Hepatocyte (in vitro differentiated cells): ENCODE results near the gene SART1. TPM values are rescaled to one million over a fixed set of nuclear protein-coding genes. Genes with fewer than 3 reads are reported as not detected.

Experiments
- DNase-seq: peaks from one replicate; pipeline ENCODE4 v3.0.0-alpha.2; 2016; ENCODE audit warnings: low spot score
- H2AFZ ChIP-seq: fragments of 200-600 bp; sonication (generic); 2 replicates; pipeline ENCODE4 v1.6.0; 2016; ENCODE audit warnings: antibody characterized with exemption, mild to moderate bottlenecking
- H3K27ac ChIP-seq: fragments of 200-600 bp; sonication (generic); 2 replicates; pipeline ENCODE4 v1.5.1; 2016; ENCODE audit warnings: mild to moderate bottlenecking
- H3K27me3 ChIP-seq: fragments of 200-600 bp; sonication (generic); 2 replicates; pipeline ENCODE4 v1.6.1; 2016
- H3K36me3 ChIP-seq: fragments of 200-600 bp; sonication (generic); replicated peaks from 2 replicates; pipeline ENCODE4 v1.5.1; 2016; ENCODE audit warnings: low read depth; ENCODE audit not compliant: insufficient read depth
- H3K4me1 ChIP-seq: fragments of 200-600 bp; sonication (generic); 2 replicates; pipeline ENCODE4 v1.5.1; 2016; ENCODE audit warnings: mild to moderate bottlenecking, moderate library complexity; ENCODE audit not compliant: insufficient read depth
- H3K4me2 ChIP-seq: fragments of 200-600 bp; sonication (generic); 2 replicates; pipeline ENCODE4 v1.6.0; 2016
- H3K4me3 ChIP-seq: fragments of 200-600 bp; sonication (generic); 2 replicates; pipeline ENCODE4 v1.5.1; 2016; ENCODE audit warnings: mild to moderate bottlenecking
- H3K79me2 ChIP-seq: fragments of 200-600 bp; sonication (generic); 2 replicates; pipeline ENCODE4 v1.6.0; 2017; ENCODE audit warnings: mild to moderate bottlenecking
- H3K9me2 ChIP-seq: fragments of 200-600 bp; sonication (generic); replicated peaks from 2 replicates; pipeline ENCODE4 v1.6.0; 2017; ENCODE audit warnings: mild to moderate bottlenecking; ENCODE audit not compliant: insufficient read depth
- H3K9me3 ChIP-seq: fragments of 200-600 bp; sonication (generic); 2 replicates; pipeline ENCODE4 v1.5.1; 2016; ENCODE audit warnings: low read depth, mild to moderate bottlenecking
- H4K20me1 ChIP-seq: fragments of 200-600 bp; sonication (generic); 2 replicates; pipeline ENCODE4 v1.6.0; 2016; ENCODE audit warnings: mild to moderate bottlenecking; ENCODE audit not compliant: insufficient read depth, poor library complexity, severe bottlenecking
- EZH2 ChIP-seq: fragments of 200-600 bp; sonication (generic); IDR thresholded peaks from 2 replicates; pipeline ENCODE4 v1.6.1; 2016; ENCODE audit warnings: antibody characterized with exemption, mild to moderate bottlenecking, borderline replicate concordance
- EZH2phosphoT487 ChIP-seq: fragments of 200-600 bp; sonication (generic); IDR thresholded peaks from one replicate; pipeline ENCODE4 v1.6.1; 2018; ENCODE audit warnings: antibody characterized with exemption, mild to moderate bottlenecking, low read depth, moderate library complexity; ENCODE audit not compliant: unreplicated experiment, severe bottlenecking
- WGBS: methylation state at CpG from one replicate; pipeline ENCODE4 v1.1.6; 2016; ENCODE audit warnings: low lambda C conversion rate; ENCODE audit errors: missing lambda C conversion rate; 5-methylcytosine and 5-hydroxymethylcytosine counted together
- polyA plus RNA-seq: library from polyadenylated mRNA; unstranded; fragments of >200 nt; fragmentation: Nextera tagmentation; extraction: Ambion mirVana; gene quantifications from 2 replicates; pipeline ENCODE4 v1.2.1, GENCODE V29; 2016
- total RNA-seq: library from RNA; depleted of rRNA; stranded (reverse); fragments of >200 nt; gene quantifications from 2 replicates; pipeline ENCODE4 v1.2.3, GENCODE V29; 2014
- TF ChIP-seq, protein P1 (sequence below): fragments of 200-600 bp; sonication (generic); IDR thresholded peaks from 2 replicates; pipeline ENCODE4 v1.5.1; 2016; ENCODE audit warnings: antibody characterized with exemption, mild to moderate bottlenecking; ENCODE audit not compliant: poor library complexity

SART1 gene
- total and polyA plus RNA-seq, 2 experiments from 2014 or later, result 32.5 to 34.1 TPM

DNA sequence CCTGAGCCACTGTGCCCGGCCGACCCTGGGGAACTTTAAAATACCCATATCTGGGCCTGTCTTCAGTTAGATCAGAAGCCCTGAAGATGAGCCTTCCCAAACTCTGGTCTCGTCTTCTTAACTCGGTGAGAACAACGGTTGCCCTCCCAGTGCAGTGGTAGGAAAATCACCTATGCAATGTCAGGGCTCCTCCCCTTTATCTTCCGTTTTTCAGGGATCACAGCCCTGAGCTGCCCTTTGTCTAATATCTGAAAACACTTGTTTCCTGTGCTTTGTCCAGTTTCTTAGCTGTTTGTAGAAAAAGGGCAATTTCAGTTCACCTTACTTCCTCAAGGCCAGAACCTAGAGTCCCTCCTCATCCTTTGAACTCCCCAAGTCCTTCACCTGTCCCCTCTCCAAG is 32.9 kb upstream of the SART1 start:
- DNase-seq, result no peak
- Histone ChIP-seq H3K27me3 (no peaks in the 10 kb centered on the region), H3K4me1 (no peaks in the 10 kb centered on the region), H3K79me2 (no peaks in the 10 kb centered on the region), H3K9me3 (no peaks in the 10 kb centered on the region), H3K27ac (no peak overlapping the region), H3K36me3 (no peaks in the 10 kb centered on the region), H3K9me2 (no peaks in the 10 kb centered on the region), H3K4me2 (no peak overlapping the region), H3K4me3 (no peak overlapping the region), H2AFZ (no peak overlapping the region), H4K20me1 (no peaks in the 10 kb centered on the region)
- TF ChIP-seq EZH2phosphoT487, result no peak
- TF ChIP-seq, protein P1, sequence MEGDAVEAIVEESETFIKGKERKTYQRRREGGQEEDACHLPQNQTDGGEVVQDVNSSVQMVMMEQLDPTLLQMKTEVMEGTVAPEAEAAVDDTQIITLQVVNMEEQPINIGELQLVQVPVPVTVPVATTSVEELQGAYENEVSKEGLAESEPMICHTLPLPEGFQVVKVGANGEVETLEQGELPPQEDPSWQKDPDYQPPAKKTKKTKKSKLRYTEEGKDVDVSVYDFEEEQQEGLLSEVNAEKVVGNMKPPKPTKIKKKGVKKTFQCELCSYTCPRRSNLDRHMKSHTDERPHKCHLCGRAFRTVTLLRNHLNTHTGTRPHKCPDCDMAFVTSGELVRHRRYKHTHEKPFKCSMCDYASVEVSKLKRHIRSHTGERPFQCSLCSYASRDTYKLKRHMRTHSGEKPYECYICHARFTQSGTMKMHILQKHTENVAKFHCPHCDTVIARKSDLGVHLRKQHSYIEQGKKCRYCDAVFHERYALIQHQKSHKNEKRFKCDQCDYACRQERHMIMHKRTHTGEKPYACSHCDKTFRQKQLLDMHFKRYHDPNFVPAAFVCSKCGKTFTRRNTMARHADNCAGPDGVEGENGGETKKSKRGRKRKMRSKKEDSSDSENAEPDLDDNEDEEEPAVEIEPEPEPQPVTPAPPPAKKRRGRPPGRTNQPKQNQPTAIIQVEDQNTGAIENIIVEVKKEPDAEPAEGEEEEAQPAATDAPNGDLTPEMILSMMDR, result no peak
- WGBS, result 83% methylated on average over 6 of the region's 6 CpGs

GRCh38 chr11:65931773-65932557 is 29.6 kb upstream of the SART1 start:
- Histone ChIP-seq H3K4me3 (no peak overlapping the region), H3K4me1 (no peaks in the 10 kb centered on the region), H3K9me3 (no peaks in the 10 kb centered on the region), H3K4me2 (no peak overlapping the region), H3K27ac (no peak overlapping the region), H4K20me1 (no peaks in the 10 kb centered on the region), H3K9me2 (no peaks in the 10 kb centered on the region), H2AFZ (no peak overlapping the region), H3K27me3 (no peaks in the 10 kb centered on the region), H3K36me3 (no peaks in the 10 kb centered on the region), H3K79me2 (no peaks in the 10 kb centered on the region)
- no peak for DNase-seq
- 69% methylated on average over 13 of the region's 13 CpGs for WGBS
- TF ChIP-seq EZH2 (no peak), EZH2phosphoT487 (no peak)
- TF ChIP-seq, protein P1, result no peak

GRCh38 chr11:65932558-65932919 is 29.0 kb upstream of the SART1 start:
- H3K4me2 ChIP-seq, result no peak overlapping the region
- TF ChIP-seq EZH2phosphoT487, result no peak
- H2AFZ ChIP-seq, result no peak overlapping the region

DNA sequence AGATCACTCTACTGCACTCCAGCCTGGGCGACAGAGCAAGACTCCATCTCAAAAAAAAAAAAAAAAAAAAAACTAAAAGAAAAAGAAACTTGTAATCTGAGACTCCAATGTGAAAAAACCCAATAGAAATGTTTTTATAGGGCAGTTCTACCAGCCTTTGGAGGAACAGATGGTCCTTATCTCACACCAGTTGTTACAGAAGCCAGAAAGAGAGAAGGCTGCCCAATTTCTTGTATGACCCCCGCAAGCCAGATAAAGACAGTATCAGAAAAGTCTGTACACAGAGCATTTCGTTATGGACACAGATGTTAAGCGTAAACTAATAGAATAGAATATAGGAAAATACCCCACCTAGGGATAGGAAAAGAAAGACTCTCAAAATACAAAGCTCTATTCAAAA is 27.5 kb upstream of the SART1 start:
- H2AFZ ChIP-seq, result no peak overlapping the region
- no peak for DNase-seq
- H4K20me1 ChIP-seq, result no peaks in the 10 kb centered on the region
- H3K9me3 ChIP-seq, result no peaks in the 10 kb centered on the region
- no peaks in the 10 kb centered on the region for H3K79me2 ChIP-seq
- H3K27me3 ChIP-seq, result peaks cover 9% of the 10 kb centered on the region
- no peak overlapping the region for H3K27ac ChIP-seq
- no peaks in the 10 kb centered on the region for H3K4me1 ChIP-seq
- H3K4me2 ChIP-seq, result no peak overlapping the region
- no peaks in the 10 kb centered on the region for H3K9me2 ChIP-seq
- TF ChIP-seq, protein P1, result no peak
- TF ChIP-seq EZH2 (no peak), EZH2phosphoT487 (no peak)
- WGBS, result 61% methylated on average over 4 of the region's 4 CpGs
- H3K36me3 ChIP-seq, result no peaks in the 10 kb centered on the region
- no peak overlapping the region for H3K4me3 ChIP-seq

More at GRCh38 chr11:65932558-65932919, 29.0 kb upstream of the SART1 start:
- H3K4me3 ChIP-seq, result no peak overlapping the region
- DNase-seq, result no peak
- whole genome bisulfite sequencing, result 44% methylated on average over 9 of the region's 9 CpGs
- H3K27me3 ChIP-seq, result peaks cover 2% of the 10 kb centered on the region
- no peaks in the 10 kb centered on the region for H3K9me3 ChIP-seq
- H3K9me2 ChIP-seq, result no peaks in the 10 kb centered on the region
- no peak overlapping the region for H3K27ac ChIP-seq
- H4K20me1 ChIP-seq, result no peaks in the 10 kb centered on the region
- no peaks in the 10 kb centered on the region for H3K79me2 ChIP-seq
- no peaks in the 10 kb centered on the region for H3K4me1 ChIP-seq
- no peaks in the 10 kb centered on the region for H3K36me3 ChIP-seq
